Measurements from ENCODE around the gene DNAH7. TPM values are rescaled to one million over a fixed set of nuclear protein-coding genes. Genes with fewer than 3 reads are reported as not detected.
"Not testable (repeated sequence)": the region's sequence is repeated elsewhere in the genome, so short reads cannot be mapped to it uniquely, and the experiment has no call there.

DNAH7 gene
- total and polyA plus RNA-seq, 9 donors: 0.15 to 0.58 (median 0.25) TPM

DNA sequence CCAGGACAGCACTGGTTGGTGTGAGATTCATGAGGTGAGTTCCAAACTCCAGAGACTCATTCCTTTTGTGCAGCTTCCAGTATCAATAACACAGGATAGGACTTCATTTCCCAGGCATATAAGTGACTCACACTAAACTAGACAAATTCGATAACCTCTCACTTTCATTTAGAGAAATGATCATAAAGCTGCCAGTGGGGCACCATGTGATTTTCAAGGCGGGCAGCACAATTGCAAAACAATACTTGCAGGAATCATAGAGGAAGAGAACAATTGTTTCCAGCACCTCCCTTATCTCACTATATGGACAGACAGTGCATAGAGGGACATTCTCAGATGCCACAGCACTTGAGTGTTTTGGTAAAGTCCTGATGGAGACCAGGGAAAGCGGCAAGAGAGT is 31.3 kb upstream of the DNAH7 start:
- no peak overlapping the region for H3K4me3 ChIP-seq (ENCODE audit: low read length)
- no peak for DNase-seq
- no peaks in the 10 kb centered on the region for H3K36me3 ChIP-seq (ENCODE audit: control insufficient read depth, insufficient read depth, low read length)
- no peaks in the 10 kb centered on the region for H3K27me3 ChIP-seq (ENCODE audit: control insufficient read depth, insufficient read depth, low read length)
- H3K27ac ChIP-seq (ENCODE audit: low read length): no peak overlapping the region
- no peaks in the 10 kb centered on the region for H3K4me1 ChIP-seq (ENCODE audit: control insufficient read depth, insufficient read depth, low read length)
- WGBS (ENCODE audit: insufficient coverage): no CpG with 5 or more reads among the region's 3 CpGs
- H3K9me3 ChIP-seq (replicated peaks; ENCODE audit: control insufficient read depth, low read depth, low read length): no peaks in the 10 kb centered on the region

- no peaks in the 10 kb centered on the region for H3K4me1 ChIP-seq (ENCODE audit: control insufficient read depth, insufficient read depth, low read length)
- H3K27ac ChIP-seq (ENCODE audit: low read length): no peak overlapping the region
- no peaks in the 10 kb centered on the region for H3K27me3 ChIP-seq (ENCODE audit: control insufficient read depth, insufficient read depth, low read length)
- H3K36me3 ChIP-seq (ENCODE audit: control insufficient read depth, insufficient read depth, low read length): no peaks in the 10 kb centered on the region
- H3K4me3 ChIP-seq (ENCODE audit: low read length): no peak overlapping the region
- no peak for DNase-seq
- no peaks in the 10 kb centered on the region for H3K9me3 ChIP-seq (replicated peaks; ENCODE audit: control insufficient read depth, low read depth, low read length)
- WGBS (ENCODE audit: insufficient coverage): no CpG with 5 or more reads among the region's 6 CpGs
Observed at GRCh38 chr2:196097864-196098660, 29.4 kb upstream of the DNAH7 start.

- no CpG with 5 or more reads among the region's 5 CpGs for WGBS (ENCODE audit: insufficient coverage)
- DNase-seq: no peak
Observed at GRCh38 chr2:196096982-196097745, 28.5 kb upstream of the DNAH7 start.

GRCh38 chr2:196096264-196096663 is 27.6 kb upstream of the DNAH7 start:
- Histone ChIP-seq H3K9me3 (replicated peaks; ENCODE audit: control insufficient read depth, low read depth, low read length) (no peaks in the 10 kb centered on the region), H3K36me3 (ENCODE audit: control insufficient read depth, insufficient read depth, low read length) (no peaks in the 10 kb centered on the region), H3K4me3 (ENCODE audit: low read length) (no peak overlapping the region), H3K27ac (ENCODE audit: low read length) (no peak overlapping the region), H3K27me3 (ENCODE audit: control insufficient read depth, insufficient read depth, low read length) (no peaks in the 10 kb centered on the region), H3K4me1 (ENCODE audit: control insufficient read depth, insufficient read depth, low read length) (no peaks in the 10 kb centered on the region)
- WGBS (ENCODE audit: insufficient coverage): no CpG with 5 or more reads among the region's 4 CpGs
- DNase-seq: no peak

More at GRCh38 chr2:196096982-196097745, 28.5 kb upstream of the DNAH7 start:
- no peak overlapping the region for H3K4me3 ChIP-seq (ENCODE audit: low read length)
- no peaks in the 10 kb centered on the region for H3K9me3 ChIP-seq (replicated peaks; ENCODE audit: control insufficient read depth, low read depth, low read length)
- H3K27me3 ChIP-seq (ENCODE audit: control insufficient read depth, insufficient read depth, low read length): no peaks in the 10 kb centered on the region
- no peaks in the 10 kb centered on the region for H3K4me1 ChIP-seq (ENCODE audit: control insufficient read depth, insufficient read depth, low read length)
- H3K27ac ChIP-seq (ENCODE audit: low read length): no peak overlapping the region
- no peaks in the 10 kb centered on the region for H3K36me3 ChIP-seq (ENCODE audit: control insufficient read depth, insufficient read depth, low read length)

DNA sequence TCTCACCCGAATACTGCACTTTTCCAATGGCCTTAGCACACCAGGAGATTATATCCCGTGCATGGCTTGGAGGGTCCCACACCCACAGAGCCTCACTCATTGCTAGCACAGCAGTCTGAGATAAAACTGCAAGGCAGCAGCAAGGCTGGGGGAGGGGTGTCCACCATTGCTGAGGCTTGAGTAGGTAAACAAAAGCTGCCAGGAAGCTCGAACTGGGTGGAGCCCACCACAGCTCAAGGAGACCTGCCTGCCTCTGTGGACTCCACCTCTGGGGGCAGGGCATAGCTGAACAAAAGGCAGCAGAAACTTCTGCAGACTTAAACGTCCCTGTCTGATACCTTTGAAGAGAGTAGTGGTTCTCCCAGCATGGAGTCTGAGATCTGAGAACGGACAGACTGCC is 20.8 kb upstream of the DNAH7 start:
- not testable (repeated sequence) for H3K27me3 ChIP-seq (ENCODE audit: control insufficient read depth, insufficient read depth, low read length); H3K9me3 ChIP-seq (replicated peaks; ENCODE audit: control insufficient read depth, low read depth, low read length); H3K4me3 ChIP-seq (ENCODE audit: low read length); H3K36me3 ChIP-seq (ENCODE audit: control insufficient read depth, insufficient read depth, low read length); H3K4me1 ChIP-seq (ENCODE audit: control insufficient read depth, insufficient read depth, low read length); H3K27ac ChIP-seq (ENCODE audit: low read length); DNase-seq
- 79% methylated on average over 4 of the region's 5 CpGs for WGBS (ENCODE audit: insufficient coverage)

DNA sequence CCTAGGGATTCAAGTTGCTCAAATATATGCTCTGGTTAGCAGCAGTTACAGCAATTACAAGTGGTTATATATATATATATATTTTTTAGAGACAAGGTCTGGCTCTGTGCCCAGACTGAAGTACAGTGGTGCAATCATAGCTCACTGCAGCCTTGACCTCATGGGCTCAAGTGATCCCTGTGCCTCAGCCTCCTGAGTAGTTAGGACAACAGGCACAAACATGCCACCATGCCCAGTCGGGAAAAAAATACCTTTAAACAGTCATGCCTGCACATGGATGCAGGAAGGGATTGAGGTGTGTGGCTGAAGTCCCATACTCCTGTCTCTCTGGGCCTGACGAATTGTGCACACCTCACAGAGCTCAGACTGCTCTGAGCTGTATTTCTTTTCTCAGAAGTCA is 19.6 kb upstream of the DNAH7 start:
- Histone ChIP-seq H3K4me1 (ENCODE audit: control insufficient read depth, insufficient read depth, low read length) (no peaks in the 10 kb centered on the region), H3K4me3 (ENCODE audit: low read length) (no peak overlapping the region), H3K27me3 (ENCODE audit: control insufficient read depth, insufficient read depth, low read length) (no peaks in the 10 kb centered on the region), H3K9me3 (replicated peaks; ENCODE audit: control insufficient read depth, low read depth, low read length) (peaks cover 5% of the 10 kb centered on the region), H3K27ac (ENCODE audit: low read length) (no peak overlapping the region), H3K36me3 (ENCODE audit: control insufficient read depth, insufficient read depth, low read length) (no peaks in the 10 kb centered on the region)
- DNase-seq: peak; percentile 16
- 33% methylated on average over 1 of the region's 2 CpGs for WGBS (ENCODE audit: insufficient coverage)

- Histone ChIP-seq H3K36me3 (ENCODE audit: control insufficient read depth, insufficient read depth, low read length) (no peaks in the 10 kb centered on the region), H3K27ac (ENCODE audit: low read length) (no peak overlapping the region), H3K9me3 (replicated peaks; ENCODE audit: control insufficient read depth, low read depth, low read length) (peaks cover 5% of the 10 kb centered on the region), H3K4me3 (ENCODE audit: low read length) (no peak overlapping the region), H3K27me3 (ENCODE audit: control insufficient read depth, insufficient read depth, low read length) (no peaks in the 10 kb centered on the region), H3K4me1 (ENCODE audit: control insufficient read depth, insufficient read depth, low read length) (no peaks in the 10 kb centered on the region)
- 71% methylated on average over 5 of the region's 7 CpGs for WGBS (ENCODE audit: insufficient coverage)
- DNase-seq: no peak
Observed at GRCh38 chr2:196086517-196087368, 18.1 kb upstream of the DNAH7 start.

GRCh38 chr2:196083601-196084000 is 15.0 kb upstream of the DNAH7 start:
- Histone ChIP-seq H3K27ac (ENCODE audit: low read length) (no peak overlapping the region), H3K27me3 (ENCODE audit: control insufficient read depth, insufficient read depth, low read length) (no peaks in the 10 kb centered on the region), H3K4me3 (ENCODE audit: low read length) (no peak overlapping the region), H3K4me1 (ENCODE audit: control insufficient read depth, insufficient read depth, low read length) (no peaks in the 10 kb centered on the region), H3K36me3 (ENCODE audit: control insufficient read depth, insufficient read depth, low read length) (no peaks in the 10 kb centered on the region), H3K9me3 (replicated peaks; ENCODE audit: control insufficient read depth, low read depth, low read length) (peaks cover 5% of the 10 kb centered on the region)
- 77% methylated on average over 1 of the region's 5 CpGs for WGBS (ENCODE audit: insufficient coverage)
- no peak for DNase-seq

DNA sequence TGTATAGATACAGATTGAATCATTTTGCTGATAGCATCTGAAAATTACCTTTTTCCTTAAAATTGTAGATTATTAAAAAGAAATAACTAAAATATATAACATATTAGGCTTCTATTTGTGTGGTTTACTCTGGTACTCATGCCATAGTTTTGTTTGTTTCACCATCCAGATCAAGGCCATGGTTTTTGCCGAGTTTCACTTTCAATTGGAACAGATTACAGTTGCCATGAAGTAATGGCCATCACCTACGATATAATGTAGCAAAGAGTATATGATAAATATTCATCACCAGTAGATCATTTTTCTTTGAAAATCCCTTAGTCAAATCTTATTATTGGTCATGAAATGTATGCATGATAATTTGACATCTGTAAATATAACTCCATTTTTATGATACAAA is 11.9 kb upstream of the DNAH7 start:
- no peaks in the 10 kb centered on the region for H3K27me3 ChIP-seq (ENCODE audit: control insufficient read depth, insufficient read depth, low read length)
- no peaks in the 10 kb centered on the region for H3K4me1 ChIP-seq (ENCODE audit: control insufficient read depth, insufficient read depth, low read length)
- H3K4me3 ChIP-seq (ENCODE audit: low read length): no peak overlapping the region
- no peak overlapping the region for H3K27ac ChIP-seq (ENCODE audit: low read length)
- no CpG with 5 or more reads among the region's 2 CpGs for WGBS (ENCODE audit: insufficient coverage)
- DNase-seq: no peak
- no peaks in the 10 kb centered on the region for H3K36me3 ChIP-seq (ENCODE audit: control insufficient read depth, insufficient read depth, low read length)
- H3K9me3 ChIP-seq (replicated peaks; ENCODE audit: control insufficient read depth, low read depth, low read length): peaks cover 5% of the 10 kb centered on the region

DNA sequence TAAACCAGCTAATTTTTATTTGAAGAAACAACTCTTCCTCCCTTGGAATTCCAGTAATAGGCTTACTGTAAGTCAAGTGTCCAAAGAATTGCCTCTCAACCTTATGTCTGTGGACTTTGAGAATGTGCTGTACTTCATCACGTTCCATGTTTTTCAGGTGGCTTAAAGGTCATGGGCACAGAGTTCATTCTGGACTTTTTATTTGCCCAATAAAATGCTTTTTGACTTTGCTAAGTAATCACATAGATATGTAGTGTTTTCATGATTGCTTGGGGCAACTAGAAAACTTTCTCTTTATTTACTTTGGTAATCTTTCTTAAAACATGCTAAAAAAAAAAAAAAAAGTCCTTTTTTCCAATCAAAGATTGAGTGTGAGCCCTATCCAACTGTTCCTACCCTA is 10.4 kb upstream of the DNAH7 start:
- H3K4me3 ChIP-seq (ENCODE audit: low read length): no peak overlapping the region
- DNase-seq: no peak
- no CpG with 5 or more reads among the region's 1 CpG for WGBS (ENCODE audit: insufficient coverage)
- peaks cover 5% of the 10 kb centered on the region for H3K9me3 ChIP-seq (replicated peaks; ENCODE audit: control insufficient read depth, low read depth, low read length)
- no peaks in the 10 kb centered on the region for H3K4me1 ChIP-seq (ENCODE audit: control insufficient read depth, insufficient read depth, low read length)
- H3K27me3 ChIP-seq (ENCODE audit: control insufficient read depth, insufficient read depth, low read length): no peaks in the 10 kb centered on the region
- no peak overlapping the region for H3K27ac ChIP-seq (ENCODE audit: low read length)
- H3K36me3 ChIP-seq (ENCODE audit: control insufficient read depth, insufficient read depth, low read length): no peaks in the 10 kb centered on the region

Data from muscle of leg (tissue), 11 donors.